Measurements from ENCODE around the gene DCST2. TPM values are rescaled to one million over a fixed set of nuclear protein-coding genes. Genes with fewer than 3 reads are reported as not detected.
A peak's percentile ranks its signal among the peaks of the same experiment; 100 is the strongest.

The DCST2 gene
- total RNA-seq, 6 experiments from 2014 or later, result 0.08 to 0.14 TPM; not detected in 4

DNA sequence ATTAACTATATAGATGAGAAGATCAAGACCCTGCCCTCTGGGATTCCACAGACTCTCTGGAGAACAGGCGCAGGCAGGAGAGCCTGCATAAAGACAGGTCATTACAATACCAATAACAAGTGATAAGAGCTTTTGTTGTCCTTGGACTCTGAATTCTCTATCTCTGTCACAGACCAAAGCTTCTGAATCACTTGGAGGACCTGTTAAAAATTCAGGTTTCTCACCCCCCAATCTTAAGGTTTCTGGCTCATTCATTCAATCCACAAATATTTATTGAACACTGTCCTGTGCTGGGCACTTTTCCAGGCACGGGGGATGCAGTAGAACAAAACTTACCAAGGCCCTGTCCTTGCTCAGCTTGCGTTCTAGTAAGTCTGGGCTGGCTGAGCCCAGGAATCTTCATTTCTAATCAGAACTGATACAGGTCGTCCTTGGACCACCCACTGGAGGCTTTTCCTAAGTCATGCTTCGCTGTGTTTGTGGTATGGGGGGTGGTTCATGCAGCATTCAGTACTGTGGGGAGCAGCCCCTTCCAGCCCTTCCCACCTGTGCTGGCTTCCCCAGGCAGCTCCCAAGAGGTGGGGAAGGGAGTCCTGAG lies 31.4 kb upstream of the DCST2 start:
- Mint-ChIP-seq H3K27me3 (ENCODE audit: insufficient read depth) (no peaks in the 10 kb centered on the region; the same call in 1 of the 2 replicates), H3K4me3 (peak overlapping the region; percentile 84), H3K4me1 (ENCODE audit: low read depth) (peaks cover 35% of the 10 kb centered on the region), H3K27ac (0 out of 2 replicates have a peak overlapping the region, but pooled peaks have one; percentile 1), H3K36me3 (ENCODE audit: low read depth) (peaks cover 4% of the 10 kb centered on the region; the same call in 1 of the 2 replicates), H3K9me3 (no peaks in the 10 kb centered on the region)
- TF ChIP-seq, protein P1, sequence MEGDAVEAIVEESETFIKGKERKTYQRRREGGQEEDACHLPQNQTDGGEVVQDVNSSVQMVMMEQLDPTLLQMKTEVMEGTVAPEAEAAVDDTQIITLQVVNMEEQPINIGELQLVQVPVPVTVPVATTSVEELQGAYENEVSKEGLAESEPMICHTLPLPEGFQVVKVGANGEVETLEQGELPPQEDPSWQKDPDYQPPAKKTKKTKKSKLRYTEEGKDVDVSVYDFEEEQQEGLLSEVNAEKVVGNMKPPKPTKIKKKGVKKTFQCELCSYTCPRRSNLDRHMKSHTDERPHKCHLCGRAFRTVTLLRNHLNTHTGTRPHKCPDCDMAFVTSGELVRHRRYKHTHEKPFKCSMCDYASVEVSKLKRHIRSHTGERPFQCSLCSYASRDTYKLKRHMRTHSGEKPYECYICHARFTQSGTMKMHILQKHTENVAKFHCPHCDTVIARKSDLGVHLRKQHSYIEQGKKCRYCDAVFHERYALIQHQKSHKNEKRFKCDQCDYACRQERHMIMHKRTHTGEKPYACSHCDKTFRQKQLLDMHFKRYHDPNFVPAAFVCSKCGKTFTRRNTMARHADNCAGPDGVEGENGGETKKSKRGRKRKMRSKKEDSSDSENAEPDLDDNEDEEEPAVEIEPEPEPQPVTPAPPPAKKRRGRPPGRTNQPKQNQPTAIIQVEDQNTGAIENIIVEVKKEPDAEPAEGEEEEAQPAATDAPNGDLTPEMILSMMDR (IDR thresholded peaks at IDR 0.05), result no peak
- DNase-seq, result no peak

DNA sequence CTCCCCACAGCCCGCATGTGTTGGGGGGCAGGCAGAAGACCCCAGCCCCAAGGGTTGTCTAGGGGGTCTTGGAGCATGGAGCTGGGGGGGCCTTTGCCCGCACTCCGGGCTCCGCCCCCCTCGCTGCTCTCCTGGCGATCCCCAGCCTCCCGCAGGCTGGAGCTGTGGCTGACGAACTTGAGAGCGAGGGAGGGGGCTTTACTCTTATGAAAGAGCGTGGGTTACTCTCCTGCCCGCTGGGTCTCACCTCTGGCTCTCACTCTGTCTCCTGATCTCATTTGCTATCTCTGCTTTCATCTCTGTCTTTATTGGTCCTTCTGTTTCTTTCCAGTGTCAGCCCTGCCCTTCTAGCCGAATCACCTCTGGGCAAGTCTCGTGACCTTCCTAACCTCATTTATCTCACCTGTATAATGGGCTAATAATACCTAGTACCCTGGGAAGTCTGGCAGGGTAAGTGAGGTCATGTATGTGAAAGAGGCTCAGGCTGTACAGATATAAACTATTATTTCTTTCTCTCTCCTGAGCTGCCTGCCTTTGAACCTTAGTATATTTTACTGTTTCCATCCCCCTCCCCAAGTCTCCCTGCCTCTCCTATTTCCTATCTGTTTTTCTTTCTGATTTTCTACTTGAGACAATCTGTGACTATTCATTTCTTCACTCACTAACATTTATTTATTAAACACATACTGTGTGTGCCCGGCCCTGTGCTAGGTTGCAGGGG lies 30.7 kb upstream of the DCST2 start:
- no peaks in the 10 kb centered on the region; the same call in 1 of the 2 replicates for H3K27me3 Mint-ChIP-seq (ENCODE audit: insufficient read depth)
- TF ChIP-seq, protein P1 (IDR thresholded peaks at IDR 0.05), result no peak
- peak overlapping the region; percentile 84 for H3K4me3 Mint-ChIP-seq
- H3K4me1 Mint-ChIP-seq (ENCODE audit: low read depth), result peaks cover 35% of the 10 kb centered on the region
- peaks cover 4% of the 10 kb centered on the region; the same call in 1 of the 2 replicates for H3K36me3 Mint-ChIP-seq (ENCODE audit: low read depth)
- no peak for DNase-seq
- no peaks in the 10 kb centered on the region for H3K9me3 Mint-ChIP-seq
- peak overlapping the region; percentile 1 for H3K27ac Mint-ChIP-seq

DNA sequence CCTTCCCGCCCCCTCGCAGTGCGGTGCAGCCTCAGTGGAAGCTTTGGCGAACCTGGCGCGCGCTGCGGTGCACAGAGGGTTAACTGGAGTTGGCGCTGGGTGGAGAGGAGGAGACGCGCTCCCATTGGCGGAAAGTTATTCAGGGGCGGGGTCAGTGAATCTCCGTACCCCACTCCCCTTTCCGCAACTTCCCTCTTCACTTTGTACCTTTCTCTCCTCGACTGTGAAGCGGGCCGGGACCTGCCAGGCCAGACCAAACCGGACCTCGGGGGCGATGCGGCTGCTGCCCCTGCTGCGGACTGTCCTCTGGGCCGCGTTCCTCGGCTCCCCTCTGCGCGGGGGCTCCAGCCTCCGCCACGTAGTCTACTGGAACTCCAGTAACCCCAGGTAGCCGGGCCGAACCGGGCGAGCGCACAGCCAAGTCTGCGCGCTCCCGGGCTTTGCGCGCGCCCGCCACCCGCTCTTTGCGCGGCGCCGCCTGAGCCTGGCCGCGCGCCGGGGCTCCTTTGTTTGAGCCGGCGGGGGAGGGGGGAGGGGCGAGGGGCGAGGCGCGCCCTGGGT lies 30.0 kb upstream of the DCST2 start, which contains the start of gene EFNA4:
Gene EFNA4 (plus strand): TSS at position 191 of the 561 bp plus-strand sequence. CDS start 84 bp downstream, at position 275.
- Mint-ChIP-seq H3K27me3 (ENCODE audit: insufficient read depth) (no peaks in the 10 kb centered on the region; the same call in 1 of the 2 replicates), H3K4me3 (peak within 1 kb of the TSS; percentile 91), H3K27ac (peak within 1 kb of the TSS; percentile 64), H3K9me3 (no peaks in the 10 kb centered on the region), H3K4me1 (ENCODE audit: low read depth) (peaks cover 33% of the 10 kb centered on the region), H3K36me3 (ENCODE audit: low read depth) (peaks cover 4% of the 10 kb centered on the region; the same call in 1 of the 2 replicates)
- peak; percentile 60 for DNase-seq
- TF ChIP-seq, protein P1 (IDR thresholded peaks at IDR 0.05), result no peak

DNA sequence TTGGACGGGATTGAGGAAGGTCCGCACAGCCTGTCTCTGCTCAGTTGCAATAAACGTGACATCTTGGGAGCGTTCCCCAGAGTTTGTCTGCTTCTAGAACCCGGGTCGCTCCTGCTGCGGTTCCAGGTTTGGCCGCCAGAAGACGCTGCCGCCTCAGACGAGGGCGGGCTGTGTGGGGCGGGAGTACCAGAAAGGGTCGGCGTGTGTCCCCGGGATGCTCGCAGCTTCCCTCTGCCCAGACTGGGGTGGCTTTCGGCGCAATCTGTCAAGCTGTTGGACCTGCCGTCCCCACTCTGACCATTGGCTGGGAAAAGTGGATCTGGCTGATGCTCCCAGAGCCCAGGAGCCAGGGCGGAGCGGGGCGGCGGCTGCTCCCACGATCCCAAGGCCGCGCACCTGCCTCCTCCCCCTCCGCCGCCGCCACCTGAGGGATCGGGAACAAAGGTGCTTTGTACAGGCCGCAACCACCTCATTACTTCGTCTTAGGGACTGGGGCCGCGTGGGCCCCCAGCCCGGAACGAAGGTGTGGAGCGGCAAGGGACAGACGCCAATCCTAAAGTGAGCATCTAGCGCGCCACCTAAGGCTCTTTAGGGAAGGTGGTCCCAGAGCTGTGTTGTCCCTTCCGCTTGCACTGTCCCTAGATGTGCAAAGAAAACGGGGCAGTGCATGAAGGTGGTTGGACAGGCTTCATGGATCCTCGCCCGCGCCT lies 29.3 kb upstream of the DCST2 start:
- Mint-ChIP-seq H3K4me1 (ENCODE audit: low read depth) (peaks cover 30% of the 10 kb centered on the region), H3K9me3 (no peaks in the 10 kb centered on the region), H3K27me3 (ENCODE audit: insufficient read depth) (no peaks in the 10 kb centered on the region; the same call in 1 of the 2 replicates), H3K36me3 (ENCODE audit: low read depth) (peaks cover 4% of the 10 kb centered on the region; the same call in 1 of the 2 replicates), H3K4me3 (peak overlapping the region; percentile 91), H3K27ac (no peak overlapping the region)
- DNase-seq, result no peak
- TF ChIP-seq, protein P1 (IDR thresholded peaks at IDR 0.05), result peak; percentile 87

DNA sequence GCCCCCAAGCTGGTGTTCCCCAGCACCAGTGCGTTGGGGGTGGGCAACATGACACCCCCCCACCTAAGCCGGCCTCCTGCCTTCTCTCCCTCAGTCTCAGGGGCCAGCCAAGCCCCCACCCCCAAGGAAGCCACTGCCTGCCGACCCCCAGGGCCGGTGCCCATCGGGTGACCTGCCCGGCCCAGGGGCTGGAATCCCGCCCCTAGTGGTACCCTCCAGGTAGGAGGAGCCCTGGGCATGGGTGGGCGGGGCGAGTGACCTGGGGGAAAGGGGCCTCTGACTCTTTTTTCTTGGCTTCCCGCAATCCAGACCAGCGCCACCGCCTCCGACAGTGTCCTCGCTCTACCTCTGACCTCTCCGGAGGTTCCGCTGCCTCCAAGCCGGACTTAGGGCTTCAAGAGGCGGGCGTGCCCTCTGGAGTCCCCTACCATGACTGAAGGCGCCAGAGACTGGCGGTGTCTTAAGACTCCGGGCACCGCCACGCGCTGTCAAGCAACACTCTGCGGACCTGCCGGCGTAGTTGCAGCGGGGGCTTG lies 28.6 kb upstream of the DCST2 start:
- H3K4me1 Mint-ChIP-seq (ENCODE audit: low read depth), result peaks cover 30% of the 10 kb centered on the region
- H3K27ac Mint-ChIP-seq, result no peak overlapping the region
- peaks cover 4% of the 10 kb centered on the region; the same call in 1 of the 2 replicates for H3K36me3 Mint-ChIP-seq (ENCODE audit: low read depth)
- TF ChIP-seq, protein P1 (IDR thresholded peaks at IDR 0.05), result no peak
- no peak for DNase-seq
- no peaks in the 10 kb centered on the region for H3K9me3 Mint-ChIP-seq
- no peaks in the 10 kb centered on the region; the same call in 1 of the 2 replicates for H3K27me3 Mint-ChIP-seq (ENCODE audit: insufficient read depth)
- no peak overlapping the region; the same call in 1 of the 2 replicates for H3K4me3 Mint-ChIP-seq
